Subcutaneous adipose tissue (tissue), 4 donors: ENCODE data around the gene SRGAP1. TPM values are rescaled to one million over a fixed set of nuclear protein-coding genes. Genes with fewer than 3 reads are reported as not detected.

Experiments used
- CTCF ChIP-seq: fragments of 450-650 bp; IDR thresholded peaks from one replicate; pipeline ENCODE4 v1.5.1; 2016; ENCODE audit warnings: low read depth, mild to moderate bottlenecking, control low read depth, antibody characterized with exemption, moderate library complexity
- total RNA-seq, 4 donors: library from RNA; depleted of rRNA; stranded (reverse); fragments of >200 nt; gene quantifications; one replicate each; pipeline ENCODE4 v1.1.0, GENCODE V29; 2016

The SRGAP1 gene
- total RNA-seq, 4 donors from 2014 or later: 10.0 to 27.2 (median 23.8) TPM

GRCh38 chr12:64110864-64111263 lies 266.4 kb downstream of the SRGAP1 start:
- no peak for TF ChIP-seq CTCF

GRCh38 chr12:64116969-64117368 lies 272.5 kb downstream of the SRGAP1 start:
- TF ChIP-seq CTCF: no peak

DNA sequence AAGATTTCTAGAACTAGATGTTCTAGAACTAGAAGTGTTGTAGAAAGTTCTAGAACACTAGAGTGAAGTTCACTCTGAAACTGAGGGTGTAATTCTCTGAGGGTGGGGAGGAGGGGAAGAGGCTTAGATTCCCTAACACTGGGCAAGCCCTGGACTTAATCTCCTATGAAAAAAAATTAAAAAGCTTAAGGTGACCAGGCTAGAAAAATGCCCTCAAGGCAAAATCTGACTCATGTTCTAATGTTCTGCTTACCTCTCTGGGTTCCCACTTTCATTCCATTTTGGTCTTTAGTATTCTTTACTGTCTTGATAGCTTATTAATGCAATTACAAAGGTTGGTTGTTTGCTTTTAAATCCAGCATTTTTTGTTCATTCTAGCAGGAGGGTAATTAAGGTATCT lies 276.1 kb downstream of the SRGAP1 start:
- TF ChIP-seq CTCF: no peak

GRCh38 chr12:64122154-64122553 lies 277.7 kb downstream of the SRGAP1 start:
- no peak for TF ChIP-seq CTCF

GRCh38 chr12:64122995-64123394 lies 278.5 kb downstream of the SRGAP1 start:
- no peak for TF ChIP-seq CTCF

DNA sequence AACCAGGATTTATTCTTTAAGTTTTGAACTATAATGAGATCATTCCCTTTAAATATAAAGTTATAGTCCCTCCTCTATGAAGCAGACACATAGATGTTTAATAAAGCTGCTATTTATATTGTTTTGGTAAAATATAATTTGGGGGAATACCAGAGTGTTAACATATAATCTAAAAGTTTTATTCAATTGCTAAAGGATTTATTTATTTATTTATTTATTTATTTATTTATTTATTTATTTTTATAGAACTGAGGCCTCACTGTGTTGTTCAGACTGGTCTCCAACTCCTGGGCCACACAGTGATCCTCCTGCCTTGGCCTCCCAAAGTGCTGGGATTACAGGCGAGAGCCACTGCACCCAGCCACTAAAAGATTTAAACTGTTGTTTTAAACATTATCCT lies 278.9 kb downstream of the SRGAP1 start:
- TF ChIP-seq CTCF: no peak

- TF ChIP-seq CTCF: no peak
Measured at GRCh38 chr12:64124511-64125197, 280.2 kb downstream of the SRGAP1 start.
